ENCODE data around the gene B3GNT7.
"Not testable (repeated sequence)": the region's sequence is repeated elsewhere in the genome, so short reads cannot be mapped to it uniquely, and the experiment has no call there.

The B3GNT7 gene

DNA sequence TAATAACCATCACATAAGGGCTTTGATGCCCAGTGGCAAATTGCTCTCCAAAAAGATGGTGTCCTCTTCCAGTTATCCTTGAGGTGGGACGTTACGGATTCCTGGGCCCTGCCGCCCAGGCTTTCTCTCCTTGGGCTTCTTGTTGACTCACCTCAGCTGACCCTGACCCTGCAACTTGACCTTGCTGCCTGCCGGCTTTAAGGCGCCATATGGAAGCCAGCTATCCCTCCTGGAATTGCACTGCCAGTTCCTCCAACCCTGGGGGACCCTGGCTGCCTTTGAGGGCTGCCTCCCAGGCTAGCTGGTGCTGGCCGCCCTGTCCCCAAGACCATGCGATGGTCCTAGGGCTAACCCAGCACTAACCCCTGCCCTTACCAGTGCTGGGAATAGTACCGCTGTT, 28.3 kb upstream of the B3GNT7 start:
- DNase-seq: no peak

DNA sequence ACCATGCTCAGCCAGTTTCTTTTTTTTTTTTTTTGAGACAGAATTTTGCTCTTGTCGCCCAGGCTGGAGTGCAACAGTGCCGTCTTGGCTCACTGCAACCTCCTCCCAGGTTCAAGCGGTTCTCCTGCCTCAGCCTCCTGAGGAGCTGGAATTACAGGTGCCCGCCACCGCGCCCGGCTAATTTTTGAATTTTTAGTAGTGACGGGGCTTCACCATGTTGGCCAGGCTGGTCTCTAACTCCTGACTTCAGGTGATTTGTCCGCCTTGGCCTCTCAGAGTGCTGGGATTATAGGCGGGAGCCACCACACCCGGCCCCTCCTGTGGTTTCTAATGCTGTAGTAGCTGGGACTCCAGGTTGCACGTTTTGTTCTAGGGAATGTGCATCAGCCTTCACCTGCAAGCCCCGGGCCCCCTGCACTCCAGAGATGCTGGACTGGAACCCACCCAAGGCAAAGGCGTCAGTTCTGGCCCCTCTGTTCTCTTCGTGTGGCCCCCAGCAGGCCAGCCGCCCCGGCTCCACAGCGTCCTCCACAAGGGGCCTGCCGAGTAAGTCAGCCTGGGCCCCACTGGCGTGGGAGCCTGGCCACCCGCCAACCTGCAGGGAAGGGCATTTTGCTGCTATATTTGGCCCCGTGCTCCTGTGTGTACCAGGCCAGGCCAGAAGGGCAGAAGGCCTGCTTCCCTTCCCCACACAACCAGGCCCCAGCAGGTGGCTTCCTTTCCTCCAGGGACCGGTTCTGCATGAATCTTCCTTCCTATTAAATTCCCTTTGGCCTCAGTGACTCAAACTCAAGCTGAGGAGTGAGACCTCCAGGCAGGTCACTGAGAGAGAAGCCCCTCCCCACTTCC, 25.7 kb upstream of the B3GNT7 start:
- no peak for DNase-seq

DNA sequence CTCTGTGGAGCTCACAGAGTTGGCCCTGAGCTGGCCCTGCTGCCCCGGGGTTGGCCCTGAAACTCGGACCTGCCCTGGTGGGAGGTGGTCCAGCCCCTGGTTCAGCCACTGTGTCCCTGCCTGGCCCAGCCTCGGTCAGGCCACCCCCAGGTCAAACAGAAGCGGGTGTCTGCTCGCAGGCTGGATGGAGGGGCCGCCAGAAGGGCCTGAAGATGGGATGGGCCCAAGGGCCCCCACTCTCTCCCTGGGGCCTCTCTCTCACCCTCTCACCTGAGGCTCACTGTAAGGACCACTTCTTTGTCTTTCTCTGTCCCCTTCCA, 25.1 kb upstream of the B3GNT7 start:
- no peak for DNase-seq

GRCh38 chr2:231370749-231371429, 24.6 kb upstream of the B3GNT7 start:
- DNase-seq: no peak

GRCh38 chr2:231371430-231372054, 24.0 kb upstream of the B3GNT7 start:
- DNase-seq: no peak

DNA sequence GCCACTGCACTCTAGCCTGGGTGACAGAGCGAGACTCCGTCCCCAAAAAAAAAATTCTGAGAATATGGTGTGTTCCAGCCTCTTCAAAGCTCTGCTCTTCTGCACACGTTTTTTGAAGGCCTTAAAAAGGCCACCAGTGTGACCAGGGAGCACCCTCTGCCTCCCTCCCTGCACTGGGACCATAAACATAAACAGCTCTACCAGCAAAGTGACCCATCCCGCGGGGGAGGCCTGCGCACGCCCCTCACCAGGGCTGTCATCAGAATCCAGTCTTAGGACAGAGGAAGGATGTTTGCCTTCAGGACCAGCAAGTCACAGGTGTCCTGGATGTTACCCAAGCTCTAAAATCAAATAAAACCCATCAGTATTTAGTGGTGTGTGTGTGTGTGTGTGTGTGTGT, 23.2 kb upstream of the B3GNT7 start:
- no peak for DNase-seq

DNA sequence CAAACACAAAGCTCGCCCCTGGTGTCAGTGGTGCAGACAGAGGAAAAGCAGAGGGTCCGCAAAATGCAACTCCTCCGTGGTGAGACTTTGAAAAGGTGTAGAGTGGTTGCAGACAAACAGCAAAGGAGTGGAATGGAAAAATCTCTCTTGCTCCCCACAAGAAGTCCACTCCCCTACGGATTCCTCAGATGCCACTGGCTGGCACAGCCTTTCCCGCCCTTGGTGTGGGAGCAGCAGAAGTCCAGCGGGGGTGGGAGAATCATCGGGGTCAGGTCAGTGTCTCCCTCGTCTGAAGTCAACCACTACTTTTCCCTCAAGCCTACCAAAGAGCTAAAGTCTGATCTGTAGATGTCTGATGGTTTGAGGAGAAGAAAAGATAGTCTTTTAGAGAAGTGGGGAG, 22.3 kb upstream of the B3GNT7 start:
- DNase-seq: no peak

DNA sequence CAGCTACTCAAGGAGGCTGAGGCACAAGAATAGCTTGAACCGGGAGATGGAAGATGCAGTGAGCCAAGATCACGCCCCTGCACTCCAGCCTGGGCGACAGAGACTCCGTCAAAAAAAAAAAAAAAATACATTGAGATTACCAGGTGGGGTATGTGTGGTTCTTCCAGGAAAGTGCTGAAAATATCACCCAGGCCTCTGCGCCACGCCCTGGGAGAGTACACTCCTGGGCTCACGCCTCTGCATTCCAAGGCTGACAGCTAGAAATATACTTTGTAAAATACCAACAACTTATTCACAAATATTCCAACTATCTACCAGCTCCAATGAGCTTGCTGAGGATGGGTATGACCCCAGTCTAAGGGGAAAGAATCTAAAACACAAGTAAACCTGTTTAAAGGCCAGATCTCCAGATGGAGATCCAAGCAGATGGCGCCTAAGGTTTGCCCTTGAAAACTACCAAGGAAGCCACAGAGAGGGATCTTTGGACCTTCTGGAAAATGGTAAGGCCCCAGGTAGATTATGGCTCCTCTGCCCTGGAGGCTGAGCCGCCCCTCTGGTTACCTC, 21.6 kb upstream of the B3GNT7 start:
- DNase-seq: no peak

GRCh38 chr2:231374771-231375170, 20.7 kb upstream of the B3GNT7 start:
- DNase-seq: no peak

DNA sequence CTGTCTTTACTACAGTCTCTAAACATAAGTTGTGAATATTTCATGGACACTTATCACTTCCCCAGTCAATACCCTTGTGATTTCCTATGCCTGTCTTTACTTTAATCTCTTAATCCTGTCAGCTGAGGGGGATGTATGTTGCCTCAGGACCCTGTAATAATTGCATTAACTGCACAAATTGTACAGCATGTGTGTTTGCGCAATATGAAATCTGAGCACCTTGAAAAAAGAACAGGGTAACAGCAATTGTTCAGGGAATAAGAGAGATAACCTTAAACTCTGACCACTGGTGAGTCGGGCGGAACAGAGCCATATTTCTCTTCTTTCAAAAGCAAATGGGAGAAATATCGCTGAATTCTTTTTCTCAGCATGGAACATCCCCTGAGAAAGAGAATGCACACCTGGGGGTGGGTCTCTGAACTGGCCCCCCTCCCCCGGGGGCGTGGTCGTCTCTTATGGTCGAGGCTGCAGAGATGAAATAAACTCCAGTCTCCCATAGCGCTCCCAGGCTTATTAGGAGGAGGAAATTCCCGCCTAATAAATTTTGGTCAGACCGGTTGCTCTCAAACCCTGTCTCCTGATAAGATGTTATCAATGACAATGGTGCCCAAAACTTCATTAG, 19.4 kb upstream of the B3GNT7 start:
- DNase-seq: not testable (repeated sequence)

GRCh38 chr2:231376857-231377256, 18.7 kb upstream of the B3GNT7 start:
- no peak for DNase-seq

- DNase-seq: no peak
Observed at GRCh38 chr2:231378026-231378722, 17.3 kb upstream of the B3GNT7 start.

DNA sequence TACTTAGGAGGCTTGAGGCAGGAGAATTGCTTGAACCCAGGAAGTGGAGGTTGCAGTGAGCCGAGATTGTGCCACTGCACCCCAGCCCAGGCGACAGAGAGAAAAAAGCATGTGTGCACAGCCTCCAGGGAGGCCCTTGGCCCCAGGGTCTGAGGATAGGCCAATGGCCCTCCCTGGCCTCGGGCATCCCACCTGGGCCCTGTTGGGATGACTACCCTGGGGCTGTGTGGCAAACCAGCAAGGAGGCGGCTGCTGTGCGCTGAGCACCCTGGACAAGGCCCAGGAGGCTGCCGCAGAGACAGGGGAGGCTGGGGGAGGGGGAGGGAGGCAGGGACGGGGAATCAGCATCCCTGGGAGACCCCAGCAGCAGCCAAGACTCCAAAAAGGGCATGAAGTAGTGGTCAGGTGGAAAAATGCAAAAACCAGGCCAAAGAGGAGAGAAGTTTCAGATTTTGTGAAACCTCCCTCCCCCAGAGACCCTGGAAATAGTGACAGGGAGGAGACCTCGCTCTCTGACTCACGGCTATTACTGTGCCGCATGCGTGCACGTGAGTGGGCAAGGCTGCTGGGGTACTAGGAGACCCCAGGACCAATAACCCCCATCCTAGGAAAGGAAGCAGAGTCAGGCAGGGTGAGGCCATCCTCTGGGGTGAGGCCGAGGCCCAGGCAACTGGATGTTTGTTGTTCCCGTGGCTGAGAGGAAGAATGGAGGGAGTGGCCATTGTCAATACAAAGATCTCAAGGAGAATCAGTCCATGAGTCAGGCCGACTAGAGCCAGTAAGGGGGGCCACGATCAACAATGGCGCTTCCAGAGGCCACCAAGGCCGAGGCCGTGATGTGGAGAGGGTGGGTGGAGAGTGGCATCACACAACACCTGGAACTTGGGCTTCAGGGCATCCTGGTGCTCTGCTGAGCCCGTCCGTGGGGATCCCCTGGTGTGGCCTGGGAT, 16.0 kb upstream of the B3GNT7 start:
- DNase-seq: no peak

- no peak for DNase-seq
Observed at GRCh38 chr2:231380307-231380706, 15.2 kb upstream of the B3GNT7 start.

GRCh38 chr2:231380991-231381847, 14.3 kb upstream of the B3GNT7 start:
- no peak for DNase-seq

DNA sequence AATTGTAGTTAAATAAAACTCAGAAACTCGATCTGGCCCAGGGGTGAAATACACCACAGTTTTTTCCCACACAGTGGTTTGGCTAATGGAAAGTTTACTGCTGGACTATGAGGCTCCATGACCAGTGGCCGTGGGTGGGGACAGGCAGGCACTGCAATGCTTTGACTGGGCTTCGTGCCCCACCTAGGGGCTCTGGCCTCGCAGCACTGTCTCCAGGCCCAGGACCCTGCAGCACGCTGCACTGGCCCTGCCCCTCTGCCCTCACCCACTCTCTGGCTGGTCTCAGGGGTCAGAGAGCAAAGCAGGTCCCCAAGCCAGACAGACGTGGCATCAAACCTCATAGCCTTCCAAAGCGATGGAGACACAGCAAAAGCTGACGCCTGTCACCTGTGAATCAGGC, 13.4 kb upstream of the B3GNT7 start:
- no peak for DNase-seq

- DNase-seq: no peak
Observed at GRCh38 chr2:231383416-231384108, 11.9 kb upstream of the B3GNT7 start.

- DNase-seq: no peak
Observed at GRCh38 chr2:231384109-231384435, 11.4 kb upstream of the B3GNT7 start.

GRCh38 chr2:231384970-231385369, 10.5 kb upstream of the B3GNT7 start:
- DNase-seq: no peak

DNA sequence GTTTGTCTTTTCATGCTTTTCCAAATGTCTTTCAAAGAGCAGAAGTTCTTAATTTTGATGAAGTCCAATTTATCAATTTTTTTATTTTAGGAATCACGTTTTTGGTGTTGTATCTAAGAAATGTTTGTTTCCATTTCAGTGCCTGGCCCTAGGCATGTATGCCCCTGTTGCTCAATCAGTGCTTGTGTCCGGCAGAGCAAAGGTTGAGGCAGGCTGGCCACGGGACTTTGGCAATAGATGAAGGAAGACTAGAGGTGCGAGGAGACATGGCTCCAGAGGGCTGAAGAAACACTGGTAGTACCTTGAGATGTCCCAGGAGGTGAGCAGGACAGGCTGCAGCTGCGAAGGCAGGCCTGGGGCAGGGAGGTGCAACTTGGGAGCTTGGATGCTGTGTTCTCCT, 10.1 kb upstream of the B3GNT7 start:
- DNase-seq: no peak

All from amniotic stem cell (primary cell).